Testis (tissue), 3 donors: ENCODE data around the gene SERP2. TPM values are rescaled to one million over a fixed set of nuclear protein-coding genes. Genes with fewer than 3 reads are reported as not detected.

Source experiments
- DNase-seq: peaks from one replicate; pipeline ENCODE4 v3.0.0-alpha.2; 2019
- H3K27ac ChIP-seq, 2 donors: fragments of 200-600 bp; sonication (generic); one replicate each; pipeline ENCODE4 v1.5.1; 2019
- H3K27me3 ChIP-seq: fragments of 200-600 bp; sonication (generic); one replicate; pipeline ENCODE4 v1.5.1; 2019
- H3K36me3 ChIP-seq: fragments of 200-600 bp; sonication (generic); one replicate; pipeline ENCODE4 v1.5.1; 2017; ENCODE audit warnings: low read depth; ENCODE audit errors: missing control alignments
- H3K4me1 ChIP-seq: fragments of 200-600 bp; sonication (generic); one replicate; pipeline ENCODE4 v1.5.1; 2019
- H3K4me3 ChIP-seq, 2 donors: fragments of 200-600 bp; sonication (generic); one replicate each; pipeline ENCODE4 v1.5.1; 2017 to 2019
- H3K9me3 ChIP-seq: fragments of 200-600 bp; sonication (generic); one replicate; pipeline ENCODE4 v1.5.1; 2017
- CTCF ChIP-seq, 3 experiments: fragments of 450-650 bp in 2 of 3; fragments of 200-600 bp in 1 of 3; sonication (generic) in 1 of 3; IDR thresholded peaks; one replicate each; pipeline ENCODE4 v1.5.1; 2016 to 2019; ENCODE audit warnings: antibody characterized with exemption in 3 of 3, mild to moderate bottlenecking in 2 of 3, moderate library complexity in 1 of 3
- POLR2A ChIP-seq: fragments of 450-650 bp; IDR thresholded peaks from one replicate; pipeline ENCODE4 v1.6.1; 2017; ENCODE audit warnings: antibody characterized with exemption, mild to moderate bottlenecking, moderate library complexity
- WGBS, 2 donors: methylation state at CpG; one replicate each; pipeline ENCODE4 v1.1.5; 2018; 5-methylcytosine and 5-hydroxymethylcytosine counted together
- intact Hi-C: fragments of 100-400 bp; cut with DNase I; formaldehyde crosslinking; loops from one replicate; pipeline ENCODE4 v1.15.1; 2023; ENCODE audit warnings: low total_unique reads
- polyA plus RNA-seq: library from polyadenylated mRNA; stranded (reverse); fragments of 350-450 nt; fragmentation: Illumina TruSeq; extraction: RNeasy Lipid Tissue Mini Kit (QIAGEN cat#74804); gene quantifications from one replicate; pipeline ENCODE4 v1.2.3, GENCODE V29; 2014; ENCODE audit warnings: low read depth, low replicate concordance; ENCODE audit not compliant: insufficient read depth
- total RNA-seq, 2 donors: library from RNA; depleted of rRNA; stranded (reverse); fragments of >200 nt; gene quantifications; one replicate each; pipeline ENCODE4 v1.2.3, GENCODE V29; 2016

SERP2 gene
- total and polyA plus RNA-seq, 3 donors from 2014 or later: 23.5 to 59.2 (median 31.4) TPM

GRCh38 chr13:44425041-44425814, 51.6 kb downstream of the SERP2 start:
- H3K9me3 ChIP-seq: no peaks in the 10 kb centered on the region
- DNase-seq: no peak
- no peak overlapping the region for H3K27ac ChIP-seq
- 80 to 85% methylated on average over 9 of the region's 9 CpGs for WGBS, 2 donors
- H3K4me3 ChIP-seq: no peak overlapping the region
- no peaks in the 10 kb centered on the region for H3K36me3 ChIP-seq
- H3K27me3 ChIP-seq: no peaks in the 10 kb centered on the region
- no peaks in the 10 kb centered on the region for H3K4me1 ChIP-seq
- intact Hi-C loops: no loop called here
- no peak for TF ChIP-seq CTCF (IDR thresholded peaks at IDR 0.05)
- no peak for TF ChIP-seq POLR2A

- no peak overlapping the region for H3K4me3 ChIP-seq
- TF ChIP-seq CTCF (IDR thresholded peaks at IDR 0.05) (no peak), POLR2A (no peak)
- no peaks in the 10 kb centered on the region for H3K27me3 ChIP-seq
- DNase-seq: no peak
- no peaks in the 10 kb centered on the region for H3K36me3 ChIP-seq
- intact Hi-C loops: no loop called here
- H3K27ac ChIP-seq: no peak overlapping the region
- no peaks in the 10 kb centered on the region for H3K9me3 ChIP-seq
- WGBS, 2 donors: 94 to 95% methylated on average over 2 of the region's 2 CpGs
- no peaks in the 10 kb centered on the region for H3K4me1 ChIP-seq
Observed at GRCh38 chr13:44425815-44426078, 52.1 kb downstream of the SERP2 start.

GRCh38 chr13:44426461-44426860, 52.8 kb downstream of the SERP2 start:
- 76 to 93% methylated on average over 3 of the region's 3 CpGs for WGBS, 2 donors
- Histone ChIP-seq H3K27ac (no peak overlapping the region), H3K4me1 (no peaks in the 10 kb centered on the region), H3K4me3 (no peak overlapping the region), H3K9me3 (no peaks in the 10 kb centered on the region), H3K27me3 (no peaks in the 10 kb centered on the region), H3K36me3 (no peaks in the 10 kb centered on the region)
- DNase-seq: no peak
- intact Hi-C loops: no loop called here
- no peak for TF ChIP-seq POLR2A
- TF ChIP-seq CTCF (IDR thresholded peaks at IDR 0.05): no peak

- 49 to 73% methylated on average over 2 of the region's 2 CpGs for WGBS, 2 donors
Observed at GRCh38 chr13:44429311-44429710, 55.7 kb downstream of the SERP2 start.

More at GRCh38 chr13:44429311-44429710, 55.7 kb downstream of the SERP2 start:
- no peaks in the 10 kb centered on the region for H3K27me3 ChIP-seq
- H3K36me3 ChIP-seq: no peaks in the 10 kb centered on the region
- no peaks in the 10 kb centered on the region for H3K9me3 ChIP-seq
- no peak overlapping the region for H3K4me3 ChIP-seq
- DNase-seq: no peak
- H3K4me1 ChIP-seq: peaks cover 16% of the 10 kb centered on the region
- H3K27ac ChIP-seq: no peak overlapping the region
- TF ChIP-seq CTCF (IDR thresholded peaks at IDR 0.05) (no peak), POLR2A (no peak)
- intact Hi-C loops: no loop called here
